HepG2 (cell line): Measurements from ENCODE around the gene ASGR1. TPM values are rescaled to one million over a fixed set of nuclear protein-coding genes. Genes with fewer than 3 reads are reported as not detected.
A peak's percentile ranks its signal among the peaks of the same experiment; 100 is the strongest.

ENCODE experiments used
- AKAP8 ChIP-seq: sonication (generic); formaldehyde crosslinking; IDR thresholded peaks from 2 replicates; pipeline ENCODE4 v1.5.1; 2020; ENCODE audit warnings: mild to moderate bottlenecking, missing genetic modification reagents
- DMAP1 ChIP-seq: IDR thresholded peaks from 2 replicates; pipeline ENCODE4 v1.6.1; 2016
- E2F5 ChIP-seq: sonication (generic); formaldehyde crosslinking; conservative IDR thresholded peaks from 2 replicates; pipeline ENCODE4 v1.4.0; 2020; ENCODE audit warnings: missing genetic modification reagents
- ELK4 ChIP-seq: sonication (generic); formaldehyde crosslinking; IDR thresholded peaks from 2 replicates; pipeline ENCODE4 v1.9.0; 2021; ENCODE audit warnings: missing genetic modification reagents, borderline replicate concordance
- FOSL2 ChIP-seq: sonication (generic); formaldehyde crosslinking; IDR thresholded peaks from 2 replicates; pipeline ENCODE4 v1.4.0; 2020; ENCODE audit warnings: missing genetic modification reagents
- FOXA3 ChIP-seq: IDR thresholded peaks from 2 replicates; pipeline ENCODE4 v1.6.1; 2016; ENCODE audit warnings: missing genetic modification reagents, missing compliant biosample characterization
- GABPB1 ChIP-seq: IDR thresholded peaks from 2 replicates; pipeline ENCODE4 v1.6.1; 2016; ENCODE audit warnings: mild to moderate bottlenecking, missing genetic modification reagents, moderate library complexity, missing compliant biosample characterization
- GZF1 ChIP-seq: sonication (generic); formaldehyde crosslinking; IDR thresholded peaks from 2 replicates; pipeline ENCODE4 v1.5.1; 2020; ENCODE audit warnings: mild to moderate bottlenecking, missing genetic modification reagents
- HNRNPL ChIP-seq: fragments of 200-400 bp; formaldehyde crosslinking; IDR thresholded peaks from 2 replicates; pipeline ENCODE4 v1.6.1; 2017; ENCODE audit warnings: mild to moderate bottlenecking, low read depth, low read length
- MATR3 ChIP-seq: sonication (generic); formaldehyde crosslinking; IDR thresholded peaks from 2 replicates; pipeline ENCODE4 v1.4.0; 2020; ENCODE audit warnings: missing genetic modification reagents
- POLR2A ChIP-seq, 2 experiments: IDR thresholded peaks; 2 replicates each; pipeline ENCODE4 v1.6.1; 2011; ENCODE audit warnings: low read depth in 2 of 2, low read length in 2 of 2, mild to moderate bottlenecking in 1 of 2, moderate library complexity in 1 of 2; ENCODE audit not compliant: insufficient read depth in 1 of 2
- RBM22 ChIP-seq: fragments of 200-400 bp; formaldehyde crosslinking; optimal IDR thresholded peaks from 2 replicates; pipeline ENCODE3; 2017; ENCODE audit warnings: mild to moderate bottlenecking, low read length, moderate library complexity
- SIN3A ChIP-seq: IDR thresholded peaks from 2 replicates; pipeline ENCODE4 v1.6.1; 2011; ENCODE audit warnings: low read depth, mild to moderate bottlenecking, control low read depth, low read length, borderline replicate concordance
- STAG1 ChIP-seq: sonication (generic); formaldehyde crosslinking; IDR thresholded peaks from 2 replicates; pipeline ENCODE4 v1.4.0; 2020; ENCODE audit warnings: missing genetic modification reagents
- ZBTB7B ChIP-seq: sonication (generic); formaldehyde crosslinking; IDR thresholded peaks from 2 replicates; pipeline ENCODE4 v1.4.0; 2020; ENCODE audit warnings: missing genetic modification reagents
- ZKSCAN5 ChIP-seq: sonication (generic); formaldehyde crosslinking; IDR thresholded peaks from 2 replicates; pipeline ENCODE4 v1.5.1; 2020; ENCODE audit warnings: mild to moderate bottlenecking, missing genetic modification reagents
- ZNF569 ChIP-seq: sonication (generic); formaldehyde crosslinking; IDR thresholded peaks from 2 replicates; pipeline ENCODE4 v1.5.0; 2020; ENCODE audit warnings: mild to moderate bottlenecking, missing genetic modification reagents, moderate library complexity, borderline replicate concordance
- ZNF670 ChIP-seq: sonication (generic); formaldehyde crosslinking; IDR thresholded peaks from 2 replicates; pipeline ENCODE4 v1.8.0; 2022; ENCODE audit warnings: mild to moderate bottlenecking, missing genetic modification reagents, borderline replicate concordance
- polyA plus RNA-seq, 8 experiments: library from polyadenylated mRNA; depleted of rRNA in 3 of 8; stranded (reverse) in 7 of 8; unstranded in 1 of 8; fragments of >200 nt; fragmentation: Illumina TruSeq in 4 of 8; extraction: Trizol in 4 of 8; gene quantifications; 2 replicates each; pipeline versions ENCODE4 v1.2.1 to v1.2.3, GENCODE V29; 2011 to 2016; ENCODE audit warnings: low read depth in 4 of 8, missing spikeins in 1 of 8, mixed read lengths in 1 of 8; ENCODE audit not compliant: insufficient read depth in 1 of 8
- total RNA-seq, 5 experiments: library from RNA; depleted of rRNA; stranded (reverse); fragments of >200 nt; fragmentation: Illumina TruSeq; extraction: Trizol; gene quantifications; 2 replicates each; pipeline ENCODE4 v1.2.3, GENCODE V29; 2016; ENCODE audit warnings: low read depth in 1 of 5

Gene ASGR1
- total and polyA plus RNA-seq, 2 of the 13 experiments (the other 11 are each of a cell fraction or from before 2014, with no cell fraction given) = 353 to 796 TPM

GRCh38 chr17:7177954-7178477, 1.2 kb downstream of the ASGR1 start (continued):
- TF ChIP-seq FOSL2 = peak; percentile 45; the same call in 1 of the 2 replicates
- TF ChIP-seq RBM22 = peak; percentile 65
- 0 out of 2 replicates have a peak, but pooled peaks have one; percentile 58 for TF ChIP-seq AKAP8 (CRISPR knock-in tag)
- peak; percentile 53 for TF ChIP-seq GABPB1
- TF ChIP-seq ZNF569 = no peak
- TF ChIP-seq DMAP1 = peak; percentile 48; the same call in 1 of the 2 replicates
- no peak for TF ChIP-seq STAG1 (CRISPR knock-in tag)
- peak; percentile 87; the same call in 1 of the 2 replicates for TF ChIP-seq ZNF670 (CRISPR knock-in tag)
- 0 out of 2 replicates have a peak, but pooled peaks have one; percentile 47 for TF ChIP-seq SIN3A
- no peak for TF ChIP-seq MATR3 (CRISPR knock-in tag)
- 0 out of 2 replicates have a peak, but pooled peaks have one; percentile 14 for TF ChIP-seq ZBTB7B (CRISPR knock-in tag)
- TF ChIP-seq ZKSCAN5 (CRISPR knock-in tag) = no peak
- TF ChIP-seq POLR2A (IDR thresholded peaks at IDR 0.05; ENCODE audit: insufficient read depth in 1 of 2, low read depth in 2 of 2, low read length in 2 of 2) = peak; percentile 76 to 77
- no peak for TF ChIP-seq E2F5 (CRISPR knock-in tag)
- no peak for TF ChIP-seq GZF1 (CRISPR knock-in tag)
- no peak for TF ChIP-seq ELK4 (CRISPR knock-in tag)
- TF ChIP-seq FOXA3 = no peak
- no peak for TF ChIP-seq HNRNPL
